ENCODE measurements around the gene TECPR2. TPM values are rescaled to one million over a fixed set of nuclear protein-coding genes. Genes with fewer than 3 reads are reported as not detected.

The TECPR2 gene
- total RNA-seq, 1 experiment from 2014 or later = 29.7 TPM

- no peaks in the 10 kb centered on the region for H3K9me2 ChIP-seq (ENCODE audit: insufficient read depth)
- H3K79me2 ChIP-seq (ENCODE audit: low read depth) = no peaks in the 10 kb centered on the region
- ChIA-PET POLR2A (ENCODE audit: unreplicated experiment) (no interaction called here), CTCF (no interaction called here)
- no peak for DNase-seq
- BruUV-seq (replicated peaks) = no TSS peak
- H3K27ac ChIP-seq = no peak overlapping the region
- no peak for TF ChIP-seq CTCF (conservative IDR thresholded peaks at IDR 0.05)
- no peak for TF ChIP-seq EZH2 (IDR thresholded peaks at IDR 0.05; ENCODE audit: low read depth)
- peaks cover 19% of the 10 kb centered on the region for H3K9me3 ChIP-seq (ENCODE audit: insufficient read depth, low read depth)
- H2AFZ ChIP-seq = no peak overlapping the region
- no peak overlapping the region for H3K4me2 ChIP-seq
- H4K20me1 ChIP-seq (ENCODE audit: insufficient read depth) = no peaks in the 10 kb centered on the region
- no peak overlapping the region for H3K4me3 ChIP-seq
- no peaks in the 10 kb centered on the region for H3K27me3 ChIP-seq (ENCODE audit: insufficient read depth, low read depth)
- peaks cover 16% of the 10 kb centered on the region for H3F3A ChIP-seq (ENCODE audit: insufficient read depth, low read depth)
- intact Hi-C loops (cut with micrococcal nuclease; ENCODE audit: unreplicated experiment) = no loop called here
- peaks cover 16% of the 10 kb centered on the region for H3K4me1 ChIP-seq (replicated peaks; ENCODE audit: insufficient read depth)
- H3K36me3 ChIP-seq (ENCODE audit: low read depth) = peaks cover 27% of the 10 kb centered on the region
These were observed 102.2 kb downstream of the TECPR2 start for GRCh38 chr14:102464846-102465341.

GRCh38 chr14:102469261-102469660, 106.5 kb downstream of the TECPR2 start:
- Histone ChIP-seq H3K79me2 (ENCODE audit: low read depth) (no peaks in the 10 kb centered on the region), H3K36me3 (ENCODE audit: low read depth) (peaks cover 27% of the 10 kb centered on the region), H3K4me3 (peak overlapping the region; percentile 14; the same call in 1 of the 2 replicates), H3K4me2 (peak overlapping the region; percentile 62), H3K9me2 (ENCODE audit: insufficient read depth) (no peaks in the 10 kb centered on the region), H3K4me1 (replicated peaks; ENCODE audit: insufficient read depth) (peaks cover 21% of the 10 kb centered on the region), H3K27me3 (ENCODE audit: insufficient read depth, low read depth) (no peaks in the 10 kb centered on the region), H3K9me3 (ENCODE audit: insufficient read depth, low read depth) (peaks cover 19% of the 10 kb centered on the region), H3F3A (ENCODE audit: insufficient read depth, low read depth) (peaks cover 21% of the 10 kb centered on the region), H3K27ac (peak overlapping the region; percentile 58), H4K20me1 (ENCODE audit: insufficient read depth) (no peaks in the 10 kb centered on the region), H2AFZ (no peak overlapping the region)
- no TSS peak for BruUV-seq (replicated peaks)
- TF ChIP-seq EZH2 (IDR thresholded peaks at IDR 0.05; ENCODE audit: low read depth) = no peak
- intact Hi-C loops (cut with micrococcal nuclease; ENCODE audit: unreplicated experiment) = no loop called here
- ChIA-PET POLR2A (ENCODE audit: unreplicated experiment) (interaction anchor here (0.6 kb wide), 1 partner anchor 992 kb away, joined by 8 read pairs; no protein-coding TSS in a partner anchor), CTCF (no interaction called here)
- peak in 1 of 2 experiments; percentile 87 for DNase-seq

- no peaks in the 10 kb centered on the region for H3K79me2 ChIP-seq (ENCODE audit: low read depth)
- peaks cover 21% of the 10 kb centered on the region for H3F3A ChIP-seq (ENCODE audit: insufficient read depth, low read depth)
- DNase-seq = no peak
- H3K9me3 ChIP-seq (ENCODE audit: insufficient read depth, low read depth) = peaks cover 16% of the 10 kb centered on the region
- ChIA-PET POLR2A (ENCODE audit: unreplicated experiment) (interaction anchor here (0.6 kb wide), 1 partner anchor 197 kb away, joined by 4 read pairs; no protein-coding TSS in a partner anchor), CTCF (no interaction called here)
- H3K27ac ChIP-seq = no peak overlapping the region
- intact Hi-C loops (cut with micrococcal nuclease; ENCODE audit: unreplicated experiment) = no loop called here
- H3K4me2 ChIP-seq = no peak overlapping the region
- no peaks in the 10 kb centered on the region for H3K27me3 ChIP-seq (ENCODE audit: insufficient read depth, low read depth)
- TF ChIP-seq EZH2 (IDR thresholded peaks at IDR 0.05; ENCODE audit: low read depth) = no peak
- no peak for TF ChIP-seq CTCF (conservative IDR thresholded peaks at IDR 0.05)
- no peak overlapping the region for H3K4me3 ChIP-seq
- H4K20me1 ChIP-seq (ENCODE audit: insufficient read depth) = no peaks in the 10 kb centered on the region
- no TSS peak for BruUV-seq (replicated peaks)
- H3K36me3 ChIP-seq (ENCODE audit: low read depth) = peaks cover 20% of the 10 kb centered on the region
- H3K4me1 ChIP-seq (replicated peaks; ENCODE audit: insufficient read depth) = peaks cover 21% of the 10 kb centered on the region
- no peaks in the 10 kb centered on the region for H3K9me2 ChIP-seq (ENCODE audit: insufficient read depth)
- no peak overlapping the region for H2AFZ ChIP-seq
These were observed 109.4 kb downstream of the TECPR2 start for GRCh38 chr14:102471921-102472790.

Data from PC-9 (cell line).